GM23338 (cell line): Measurements from ENCODE around the gene PACSIN1.

Experiments used
- CREB1 ChIP-seq: fragments of 250-450 bp; sonication (Bioruptor Pico); IDR thresholded peaks from 2 replicates; pipeline ENCODE4 v1.5.0; 2020; ENCODE audit warnings: low read depth, mild to moderate bottlenecking, moderate library complexity
- CTCF ChIP-seq, 2 experiments: fragments of 200-600 bp in 1 of 2; sonication (generic) in 1 of 2; conservative IDR thresholded peaks; 2 replicates each; pipeline versions ENCODE4 v1.5.1 to v1.6.1; 2016 to 2017; ENCODE audit warnings: antibody characterized with exemption in 2 of 2, low read depth in 2 of 2, mild to moderate bottlenecking in 2 of 2, moderate library complexity in 1 of 2
- ETS1 ChIP-seq: IDR thresholded peaks from 2 replicates; pipeline ENCODE4 v1.6.1; 2016; ENCODE audit warnings: antibody characterized with exemption
- EZH2 ChIP-seq: fragments of 200-600 bp; sonication (generic); IDR thresholded peaks from one replicate; pipeline ENCODE4 v1.8.0; 2017; ENCODE audit warnings: antibody characterized with exemption, mild to moderate bottlenecking, low read depth; ENCODE audit not compliant: unreplicated experiment
- EZH2phosphoT487 ChIP-seq: fragments of 200-600 bp; sonication (generic); IDR thresholded peaks from one replicate; pipeline ENCODE4 v1.8.1; 2018; ENCODE audit warnings: antibody characterized with exemption; ENCODE audit not compliant: unreplicated experiment
- JUNB ChIP-seq: IDR thresholded peaks from one replicate; pipeline ENCODE4 v1.6.1; 2016; ENCODE audit warnings: antibody characterized with exemption; ENCODE audit not compliant: unreplicated experiment
- NANOG ChIP-seq: IDR thresholded peaks from 2 replicates; pipeline ENCODE4 v1.6.1; 2016; ENCODE audit warnings: antibody characterized with exemption, borderline replicate concordance
- POLR2AphosphoS5 ChIP-seq: IDR thresholded peaks from 2 replicates; pipeline ENCODE4 v1.6.1; 2016; ENCODE audit warnings: antibody characterized with exemption, low read depth
- REST ChIP-seq: IDR thresholded peaks from one replicate; pipeline ENCODE4 v1.6.1; 2018; ENCODE audit warnings: antibody characterized with exemption; ENCODE audit not compliant: unreplicated experiment
- STAT1 ChIP-seq: IDR thresholded peaks from one replicate; pipeline ENCODE4 v1.6.1; 2016; ENCODE audit warnings: antibody characterized with exemption; ENCODE audit not compliant: unreplicated experiment
- ZNF114 ChIP-seq: fragments of 250-450 bp; sonication (Bioruptor Pico); IDR thresholded peaks from 2 replicates; pipeline ENCODE4 v1.5.0; 2020; ENCODE audit warnings: mild to moderate bottlenecking, moderate library complexity
- ZNF331 ChIP-seq: fragments of 250-450 bp; sonication (Bioruptor Pico); IDR thresholded peaks from 2 replicates; pipeline ENCODE4 v1.5.0; 2020; ENCODE audit warnings: low read depth, mild to moderate bottlenecking, moderate library complexity
- ZNF462 ChIP-seq: fragments of 250-450 bp; sonication (Bioruptor Pico); IDR thresholded peaks from 2 replicates; pipeline ENCODE4 v1.5.0; 2020; ENCODE audit warnings: mild to moderate bottlenecking, moderate library complexity

GRCh38 chr6:34557228-34557627, 91.4 kb downstream of the PACSIN1 start:
- TF ChIP-seq EZH2phosphoT487: no peak
- TF ChIP-seq CTCF (conservative IDR thresholded peaks at IDR 0.05; ENCODE audit: low read depth in 2 of 2): no peak
- no peak for TF ChIP-seq POLR2AphosphoS5
- TF ChIP-seq EZH2: no peak
- no peak for TF ChIP-seq NANOG
- TF ChIP-seq REST: no peak
- no peak for TF ChIP-seq ETS1
- no peak for TF ChIP-seq JUNB
- TF ChIP-seq STAT1: no peak
- TF ChIP-seq CREB1: no peak
- TF ChIP-seq ZNF462 (CRISPR knock-in tag): no peak
- no peak for TF ChIP-seq ZNF331 (CRISPR knock-in tag)
- no peak for TF ChIP-seq ZNF114 (CRISPR knock-in tag)
